ENCODE results near the gene PROM2.

- TF ChIP-seq YBX1 (IDR thresholded peaks at IDR 0.05) (no peak), CTCF (IDR thresholded peaks at IDR 0.05 in 2 of 3, conservative IDR thresholded peaks at IDR 0.05 in 1 of 3; ENCODE audit: control insufficient read depth in 2 of 3, extremely low read depth in 1 of 3, insufficient read depth in 1 of 3, low read depth in 3 of 3, low read length in 3 of 3) (no peak), TAF1 (IDR thresholded peaks at IDR 0.05; ENCODE audit: borderline replicate concordance, low read depth, low read length) (no peak), EGR1 (IDR thresholded peaks at IDR 0.05; ENCODE audit: borderline replicate concordance in 1 of 2, low read depth in 2 of 2, low read length in 2 of 2) (no peak), FOXK2 (IDR thresholded peaks at IDR 0.05) (no peak), MAX (IDR thresholded peaks at IDR 0.05; ENCODE audit: low read depth, low read length) (no peak), HDAC2 (IDR thresholded peaks at IDR 0.05) (no peak), POLR2A (IDR thresholded peaks at IDR 0.05; ENCODE audit: low read depth, low read length) (no peak), RCOR1 (conservative IDR thresholded peaks at IDR 0.05; ENCODE audit: low read depth, low read length) (no peak), WRNIP1 (IDR thresholded peaks at IDR 0.05; ENCODE audit: borderline replicate concordance, low read depth, low read length) (no peak), CBFB (IDR thresholded peaks at IDR 0.05; ENCODE audit: low read depth) (no peak), CBX5 (IDR thresholded peaks at IDR 0.05; ENCODE audit: low read depth) (no peak)
Observed at GRCh38 chr2:95319481-95320343, 45.5 kb downstream of the PROM2 start.
